Posterior cingulate gyrus (tissue), 11 donors: ENCODE measurements around the gene ARHGAP5.

Experiments
- DNase-seq, 10 donors: peaks; one replicate each; pipeline versions ENCODE4 v3.0.0 to v3.0.0-alpha.2; 2020 to 2021; ENCODE audit warnings: mixed read lengths in 3 of 10
- intact Hi-C: fragments of 100-400 bp; cut with DNase I; formaldehyde crosslinking; loops from one replicate; pipeline ENCODE4 v1.15.1; 2023

Gene ARHGAP5

GRCh38 chr14:32075672-32076277 lies 1.3 kb upstream of the ARHGAP5 start:
- DNase-seq, result peak in 8 of 10 donors; percentile 30 to 92 (median 54)
- intact Hi-C loops, result loop anchor here (1.0 to 10.0 kb wide), 5 partner anchors 127 to 511 kb away; partner anchors contain the start of genes NUBPL and RNU6-7

GRCh38 chr14:32076278-32077080 lies 625 bp upstream of the ARHGAP5 start:
- DNase-seq, result peak; percentile 87 to 99 (median 96)
- intact Hi-C loops, result loop anchor here (1.0 to 10.0 kb wide), 5 partner anchors 126 to 512 kb away; partner anchors contain the start of genes NUBPL and RNU6-7

DNA sequence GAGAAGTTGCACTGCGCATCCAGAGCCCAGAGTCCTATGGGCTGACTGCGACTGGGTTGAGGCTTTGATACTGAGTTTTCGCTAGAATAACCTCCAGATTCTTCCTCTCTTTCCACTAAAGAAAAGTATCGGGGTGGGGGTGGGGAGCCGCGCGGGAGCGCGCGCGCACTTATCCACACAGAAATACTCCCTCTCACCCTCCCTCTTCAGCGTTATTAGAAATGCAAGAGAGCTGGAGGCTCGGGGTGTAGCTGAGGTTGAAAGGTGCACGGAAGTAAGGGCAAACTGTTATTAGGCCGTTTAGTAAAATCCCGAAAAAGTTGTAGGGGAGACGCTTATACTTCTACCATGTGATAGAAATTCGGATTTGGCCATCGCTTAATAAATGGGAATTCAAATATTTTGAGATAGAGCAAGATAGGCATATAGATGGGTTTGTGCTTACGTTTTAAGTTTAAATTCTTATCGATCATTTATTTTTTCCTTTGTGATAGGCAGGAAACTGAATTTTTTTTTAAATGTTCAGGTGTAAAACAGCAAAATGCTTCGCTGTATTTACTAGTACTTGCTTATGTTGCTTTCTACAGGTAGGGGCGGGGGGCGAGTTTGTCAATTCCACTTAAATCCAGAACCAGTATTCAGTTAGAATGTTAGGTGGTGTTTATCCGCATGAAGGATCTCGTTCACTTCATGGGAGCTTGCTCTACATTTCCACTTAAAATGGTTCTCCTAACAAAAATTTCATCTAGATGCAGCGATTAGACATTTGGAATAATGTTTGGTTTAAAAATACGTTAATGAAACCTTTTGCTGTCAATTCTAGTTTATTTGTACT lies 1.1 kb downstream of the ARHGAP5 start:
- DNase-seq, result peak in 8 of 10 donors; percentile 13 to 82 (median 36)
- intact Hi-C loops, result loop anchor here (5.0 to 10.0 kb wide), 4 partner anchors 143 to 513 kb away; partner anchors contain the start of gene NUBPL

- intact Hi-C loops, result loop anchor here (5.0 to 10.0 kb wide), 4 partner anchors 144 to 514 kb away; partner anchors contain the start of gene NUBPL
Observed at GRCh38 chr14:32078858-32079216, 1.7 kb downstream of the ARHGAP5 start.

DNA sequence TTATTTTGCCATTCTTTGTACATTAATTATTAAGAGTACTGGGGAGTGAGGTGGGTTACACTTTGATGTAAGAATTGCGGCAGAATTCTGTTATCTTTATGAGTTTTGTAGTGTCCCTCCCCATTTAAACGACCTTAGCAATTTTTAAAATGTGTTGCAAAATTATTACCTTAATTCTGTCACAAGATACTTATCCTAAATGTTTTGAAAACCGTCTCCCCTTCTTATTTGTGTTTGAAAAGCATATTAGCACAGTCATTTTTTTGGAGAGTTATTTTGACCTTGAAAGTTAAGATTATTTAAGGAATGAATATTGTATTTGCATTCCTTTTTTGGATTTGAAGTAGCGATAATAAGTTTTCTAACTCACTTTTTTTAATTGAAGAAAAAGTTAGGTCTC lies 2.2 kb downstream of the ARHGAP5 start:
- DNase-seq, result no peak
- intact Hi-C loops, result loop anchor here (5.0 to 10.0 kb wide), 4 partner anchors 144 to 514 kb away; partner anchors contain the start of gene NUBPL

More at GRCh38 chr14:32078858-32079216, 1.7 kb downstream of the ARHGAP5 start:
- DNase-seq, result no peak

DNA sequence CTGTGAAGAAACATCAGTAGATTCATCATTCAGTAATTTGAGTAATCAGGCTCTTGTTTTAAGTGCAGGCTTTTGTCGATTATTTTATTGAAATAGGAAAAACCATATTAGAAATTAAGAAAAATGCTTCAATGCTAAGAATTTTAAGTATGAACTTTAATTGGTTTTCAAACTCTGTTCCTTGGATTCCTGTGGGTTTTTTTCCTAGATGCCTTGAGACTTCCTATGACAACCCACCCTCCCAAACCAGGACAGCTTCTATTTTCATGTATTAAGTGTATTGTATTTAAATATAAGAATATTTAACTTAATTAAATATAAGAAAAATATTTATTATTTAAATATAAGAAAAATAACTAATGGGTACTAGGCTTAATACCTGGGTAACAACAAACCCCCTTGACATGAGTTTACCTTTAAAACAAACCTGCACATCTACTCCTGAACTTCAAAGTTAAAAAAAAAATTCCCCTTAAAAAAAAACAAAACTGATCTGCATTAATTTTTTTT lies 3.0 kb downstream of the ARHGAP5 start:
- no peak for DNase-seq
- intact Hi-C loops, result no loop called here

GRCh38 chr14:32081901-32082300 lies 4.8 kb downstream of the ARHGAP5 start:
- intact Hi-C loops, result no loop called here
- no peak for DNase-seq

- intact Hi-C loops, result no loop called here
- no peak for DNase-seq
Observed at GRCh38 chr14:32083315-32083624, 6.2 kb downstream of the ARHGAP5 start.

GRCh38 chr14:32083789-32084188 lies 6.7 kb downstream of the ARHGAP5 start:
- intact Hi-C loops, result no loop called here
- no peak for DNase-seq

- intact Hi-C loops, result no loop called here
- no peak for DNase-seq
Observed at GRCh38 chr14:32085182-32085844, 8.2 kb downstream of the ARHGAP5 start.

GRCh38 chr14:32085845-32086383 lies 8.8 kb downstream of the ARHGAP5 start:
- no peak for DNase-seq
- intact Hi-C loops, result no loop called here

GRCh38 chr14:32087173-32087861 lies 10.2 kb downstream of the ARHGAP5 start:
- no peak for DNase-seq
- intact Hi-C loops, result no loop called here

DNA sequence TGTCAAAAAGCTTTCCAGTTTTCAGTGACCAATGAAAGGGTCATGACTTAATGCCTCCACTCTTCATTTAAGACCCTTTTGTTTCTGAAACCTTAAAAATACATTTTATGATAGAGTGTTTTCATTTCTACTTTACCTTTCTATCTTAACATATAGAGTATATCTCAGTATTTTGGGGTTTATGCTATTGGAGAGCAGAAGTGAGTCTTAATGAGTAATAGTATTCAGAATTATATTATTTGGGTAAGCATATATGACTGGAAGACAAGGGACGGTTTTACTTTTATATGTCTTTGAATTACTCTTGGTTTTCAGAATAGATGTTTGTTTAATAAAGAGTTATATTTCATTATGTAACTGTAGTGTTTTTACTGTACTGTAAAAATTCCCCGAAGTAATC lies 10.8 kb downstream of the ARHGAP5 start:
- no peak for DNase-seq
- intact Hi-C loops, result no loop called here

DNA sequence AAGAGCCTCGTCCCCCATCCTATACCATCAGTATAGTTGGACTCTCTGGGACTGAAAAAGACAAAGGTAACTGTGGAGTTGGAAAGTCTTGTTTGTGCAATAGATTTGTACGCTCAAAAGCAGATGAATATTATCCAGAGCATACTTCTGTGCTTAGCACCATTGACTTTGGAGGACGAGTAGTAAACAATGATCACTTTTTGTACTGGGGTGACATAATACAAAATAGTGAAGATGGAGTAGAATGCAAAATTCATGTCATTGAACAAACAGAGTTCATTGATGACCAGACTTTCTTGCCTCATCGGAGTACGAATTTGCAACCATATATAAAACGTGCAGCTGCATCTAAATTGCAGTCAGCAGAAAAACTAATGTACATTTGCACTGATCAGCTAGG lies 13.6 kb downstream of the ARHGAP5 start:
- no peak for DNase-seq
- intact Hi-C loops, result no loop called here

DNA sequence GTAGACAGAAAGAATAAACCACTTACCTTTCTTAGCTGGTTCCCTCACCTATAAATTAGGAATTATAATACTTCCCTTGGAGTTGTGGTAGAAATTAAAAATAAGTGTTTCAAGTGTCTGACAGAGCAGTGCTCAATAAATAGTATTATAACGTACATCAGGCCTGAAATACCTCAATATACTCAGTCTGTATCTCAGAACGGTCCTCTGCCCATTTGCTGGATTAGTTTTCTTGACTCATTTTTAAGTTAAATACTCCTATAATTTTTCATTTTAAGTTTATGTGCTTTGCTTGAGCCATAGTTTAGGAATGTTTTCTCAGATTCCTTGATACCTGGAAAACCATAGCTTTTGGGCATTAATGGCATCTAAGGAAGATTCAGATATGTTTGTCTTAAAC lies 22.4 kb downstream of the ARHGAP5 start:
- intact Hi-C loops, result no loop called here

GRCh38 chr14:32100175-32100574 lies 23.1 kb downstream of the ARHGAP5 start:
- intact Hi-C loops, result no loop called here
- DNase-seq, result no peak

More for the DNA sequence above, 22.4 kb downstream of the ARHGAP5 start:
- no peak for DNase-seq

- DNase-seq, result no peak
- intact Hi-C loops, result no loop called here
Observed at GRCh38 chr14:32102152-32102787, 25.2 kb downstream of the ARHGAP5 start.

DNA sequence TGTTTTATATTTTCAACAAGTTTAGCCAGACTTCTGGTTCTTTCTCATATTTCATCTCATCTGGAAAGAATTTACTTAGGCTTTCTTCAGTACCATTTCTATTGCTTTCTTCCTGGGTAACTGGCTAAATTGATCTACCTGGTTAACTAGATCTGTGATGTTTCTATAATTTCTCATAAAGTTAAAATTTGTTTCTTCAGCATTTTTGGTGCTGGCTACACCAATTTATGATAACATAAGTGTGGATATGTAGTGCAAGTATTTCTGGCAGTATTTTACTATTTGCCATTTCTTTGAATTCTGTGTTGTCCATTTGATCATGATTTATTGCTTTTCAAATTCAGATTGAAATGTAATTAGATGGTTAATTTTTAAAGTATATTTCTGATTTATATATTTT lies 25.9 kb downstream of the ARHGAP5 start:
- intact Hi-C loops, result no loop called here
- DNase-seq, result no peak

DNA sequence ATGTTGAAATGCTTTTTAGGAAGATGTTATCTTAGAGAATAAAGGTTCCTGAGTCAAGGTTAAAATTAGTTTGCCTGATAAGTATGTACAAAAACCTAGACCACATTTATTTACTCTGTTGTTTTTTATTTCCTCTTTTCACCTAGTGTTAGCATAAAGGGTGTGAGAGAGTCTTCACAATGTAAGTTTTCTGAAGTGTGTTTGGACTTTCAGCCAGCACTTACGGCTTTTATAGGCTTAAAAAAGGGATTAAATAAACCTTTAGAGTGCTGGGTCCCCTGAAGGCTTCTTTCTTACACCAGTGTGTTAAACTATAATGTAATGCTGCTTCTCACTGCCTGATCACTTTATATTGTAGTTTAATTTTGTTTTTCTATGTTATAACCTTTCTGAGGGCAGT lies 27.2 kb downstream of the ARHGAP5 start:
- intact Hi-C loops, result no loop called here
- no peak for DNase-seq
